GM18505 (cell line): ENCODE measurements around the gene DIDO1.

Experiments
- ATAC-seq: cut with Tn5 transposase; IDR thresholded peaks from one replicate; pipeline ENCODE4 v1.9.1; 2021; ENCODE audit not compliant: unreplicated experiment
- POLR2A ChIP-seq: IDR thresholded peaks from 4 replicates; pipeline ENCODE4 v1.6.1; 2011; ENCODE audit warnings: borderline replicate concordance; ENCODE audit not compliant: insufficient read depth, insufficient read length; ENCODE audit errors: extremely low read depth

DIDO1 gene

DNA sequence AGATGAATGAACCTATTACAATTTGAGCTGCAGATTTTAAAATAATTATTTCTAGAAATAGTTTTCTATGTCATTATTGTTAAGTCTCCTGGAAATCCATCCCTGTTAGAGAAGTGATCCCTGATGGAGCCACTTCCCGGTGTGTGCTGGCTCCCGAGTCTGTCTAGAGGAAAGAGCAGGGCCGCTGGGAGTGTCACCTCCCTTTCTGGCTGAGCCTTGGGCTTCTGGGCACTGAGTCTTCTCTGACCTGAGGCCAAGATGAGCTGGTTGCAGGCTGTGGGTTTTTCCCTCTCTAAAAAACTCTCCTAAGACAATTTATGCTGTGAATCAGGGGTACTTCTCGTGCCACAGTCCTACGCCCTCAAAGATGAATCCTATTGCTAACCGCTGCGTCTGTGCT is 35.9 kb downstream of the DIDO1 start:
- TF ChIP-seq POLR2A = no peak

DNA sequence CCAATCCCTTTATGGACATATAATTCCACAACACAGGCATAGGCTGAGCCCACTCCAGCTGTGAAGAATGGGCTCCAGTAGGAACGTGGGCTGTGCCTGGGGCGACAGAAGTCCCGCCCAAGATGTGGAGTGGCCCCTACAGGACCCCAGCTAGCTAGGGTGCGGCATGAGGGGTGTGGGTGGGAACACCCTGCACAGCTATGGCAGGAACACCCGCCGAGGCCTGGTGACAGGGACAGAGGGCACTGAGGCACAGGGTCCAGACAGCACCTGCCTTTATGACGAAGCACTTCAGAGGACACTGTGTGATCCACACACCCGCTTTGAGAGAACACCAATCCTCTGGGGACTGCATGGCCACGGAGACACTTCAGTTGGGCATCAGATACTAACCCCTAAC is 36.4 kb downstream of the DIDO1 start:
- TF ChIP-seq POLR2A = no peak
- no peak for ATAC-seq

More for the DNA sequence above, 35.9 kb downstream of the DIDO1 start:
- no peak for ATAC-seq

DNA sequence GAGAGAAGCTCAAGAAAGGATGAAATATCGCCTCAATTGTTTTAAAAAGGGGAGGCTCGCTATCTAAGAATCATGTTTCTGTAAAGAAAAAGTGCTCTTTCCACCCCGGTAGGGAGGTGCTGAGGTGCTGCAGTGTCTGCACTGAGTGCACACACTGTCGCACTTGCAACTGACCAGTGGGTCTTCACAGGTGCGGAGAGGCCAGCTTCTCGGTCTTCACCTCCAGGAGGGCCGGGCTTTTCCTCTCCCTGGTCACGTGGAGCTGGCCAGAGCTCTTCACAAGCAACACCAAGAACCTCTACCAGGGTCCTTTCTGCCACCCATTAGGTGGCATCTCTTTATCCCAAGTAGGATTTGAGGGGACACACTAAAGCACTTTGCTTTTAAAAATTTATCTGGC is 36.9 kb downstream of the DIDO1 start:
- TF ChIP-seq POLR2A = no peak
- no peak for ATAC-seq

DNA sequence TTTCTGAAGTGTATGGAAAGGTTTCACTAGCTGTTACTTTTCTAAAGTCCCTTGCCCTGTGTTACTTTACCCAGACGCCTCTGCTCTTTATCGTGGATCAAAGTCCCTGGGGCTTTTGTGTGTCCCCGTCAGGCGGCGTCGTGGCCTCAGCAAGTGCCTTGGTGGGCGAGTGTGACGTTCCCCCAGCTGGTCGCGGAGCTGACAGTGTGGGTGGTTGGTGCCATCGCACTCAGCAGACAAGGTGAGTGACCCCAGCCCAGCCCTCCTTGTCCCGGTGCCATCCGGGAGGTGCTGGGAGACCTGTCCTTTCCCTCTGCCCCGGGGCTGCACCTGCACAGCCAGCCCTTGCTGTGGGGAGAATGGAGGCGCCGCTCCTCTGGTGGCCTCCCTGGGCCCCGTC is 37.4 kb downstream of the DIDO1 start:
- TF ChIP-seq POLR2A = no peak
- no peak for ATAC-seq

DNA sequence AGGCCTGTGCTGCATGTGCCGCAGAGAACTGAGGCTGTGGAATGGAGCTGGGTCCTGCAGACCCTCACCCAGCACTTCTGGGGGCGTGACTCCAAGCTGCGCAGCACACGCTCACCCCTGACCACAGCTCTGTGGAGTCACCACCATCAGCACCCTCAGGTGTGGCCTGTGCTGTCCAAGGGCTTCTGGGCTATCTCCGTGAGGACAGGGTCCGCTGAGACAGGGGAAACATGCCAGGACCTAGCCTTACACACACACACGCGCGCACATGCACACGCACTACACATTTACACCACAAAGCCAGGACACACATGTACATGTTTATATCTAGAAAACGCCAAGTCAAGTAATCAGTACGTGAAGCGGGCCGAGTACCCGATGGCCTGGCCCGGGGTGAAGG is 37.9 kb downstream of the DIDO1 start:
- no peak for ATAC-seq
- TF ChIP-seq POLR2A = no peak

DNA sequence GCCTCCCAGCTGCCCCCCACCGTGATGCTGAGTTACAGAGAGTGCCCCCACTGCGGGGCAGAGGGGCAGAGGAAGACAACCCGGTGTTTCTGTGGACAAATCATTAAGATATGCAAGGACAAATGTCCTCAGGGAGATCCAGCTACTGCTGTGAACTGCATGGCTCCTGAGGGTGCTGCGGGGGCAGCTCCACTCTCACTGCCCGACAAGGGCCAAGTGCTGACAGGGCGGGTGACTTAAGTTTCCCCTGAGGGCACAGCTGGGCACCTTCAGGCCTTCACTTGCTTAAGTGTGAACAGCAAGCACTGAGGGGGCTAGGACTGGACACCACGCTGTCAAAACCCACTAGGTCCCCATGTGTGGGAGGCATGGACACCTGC is 38.5 kb downstream of the DIDO1 start:
- no peak for TF ChIP-seq POLR2A
- no peak for ATAC-seq

DNA sequence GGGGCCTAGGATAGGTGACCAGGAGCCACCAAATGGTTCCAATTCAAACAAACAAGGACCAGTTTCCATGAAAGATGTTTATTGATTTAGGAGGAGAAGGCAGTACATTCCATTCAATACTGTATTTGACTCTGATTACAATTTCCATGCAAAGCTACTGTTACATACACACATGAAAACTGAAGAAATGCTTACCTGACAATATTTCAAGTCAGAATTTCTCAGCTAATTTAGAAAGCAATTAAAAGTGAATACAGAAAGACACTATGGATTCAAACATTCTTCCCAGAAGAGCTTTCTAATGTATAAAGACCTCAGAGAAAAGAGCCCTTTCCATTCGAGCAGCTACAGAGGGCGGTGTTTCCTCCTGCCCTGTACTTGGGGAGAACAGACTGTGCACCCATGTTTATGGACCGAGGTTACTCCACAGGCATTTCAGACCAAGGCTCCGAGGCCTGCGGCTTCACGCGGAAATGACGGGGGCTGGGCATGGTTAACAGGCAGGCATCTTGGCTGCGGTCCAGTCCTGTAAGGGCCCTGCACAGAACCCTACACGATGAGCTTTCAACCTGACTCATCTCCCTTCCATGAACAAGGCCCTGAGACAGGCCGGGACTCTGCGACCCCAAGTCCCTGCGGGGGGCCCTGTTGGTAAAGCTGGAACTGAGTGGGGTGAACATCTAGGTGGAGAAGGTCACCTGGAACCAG is 39.0 kb downstream of the DIDO1 start:
- TF ChIP-seq POLR2A = no peak
- ATAC-seq = no peak

DNA sequence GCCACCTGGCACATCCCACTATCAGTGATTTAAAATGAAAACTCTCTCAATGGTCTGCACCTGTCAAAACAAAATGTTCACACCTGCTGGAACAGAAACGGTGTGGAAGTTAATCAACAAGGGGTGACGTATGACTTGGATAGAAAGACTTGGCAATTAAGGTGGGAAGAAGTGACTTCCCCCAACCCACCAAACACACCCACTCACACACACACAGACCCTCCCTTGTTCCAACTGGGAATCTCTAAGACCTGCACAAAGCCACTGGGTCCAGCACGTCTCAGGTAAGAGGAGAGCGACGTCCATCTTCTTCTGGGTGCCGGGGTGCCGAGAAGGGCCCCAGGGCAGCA is 39.6 kb downstream of the DIDO1 start:
- no peak for ATAC-seq
- TF ChIP-seq POLR2A = no peak

DNA sequence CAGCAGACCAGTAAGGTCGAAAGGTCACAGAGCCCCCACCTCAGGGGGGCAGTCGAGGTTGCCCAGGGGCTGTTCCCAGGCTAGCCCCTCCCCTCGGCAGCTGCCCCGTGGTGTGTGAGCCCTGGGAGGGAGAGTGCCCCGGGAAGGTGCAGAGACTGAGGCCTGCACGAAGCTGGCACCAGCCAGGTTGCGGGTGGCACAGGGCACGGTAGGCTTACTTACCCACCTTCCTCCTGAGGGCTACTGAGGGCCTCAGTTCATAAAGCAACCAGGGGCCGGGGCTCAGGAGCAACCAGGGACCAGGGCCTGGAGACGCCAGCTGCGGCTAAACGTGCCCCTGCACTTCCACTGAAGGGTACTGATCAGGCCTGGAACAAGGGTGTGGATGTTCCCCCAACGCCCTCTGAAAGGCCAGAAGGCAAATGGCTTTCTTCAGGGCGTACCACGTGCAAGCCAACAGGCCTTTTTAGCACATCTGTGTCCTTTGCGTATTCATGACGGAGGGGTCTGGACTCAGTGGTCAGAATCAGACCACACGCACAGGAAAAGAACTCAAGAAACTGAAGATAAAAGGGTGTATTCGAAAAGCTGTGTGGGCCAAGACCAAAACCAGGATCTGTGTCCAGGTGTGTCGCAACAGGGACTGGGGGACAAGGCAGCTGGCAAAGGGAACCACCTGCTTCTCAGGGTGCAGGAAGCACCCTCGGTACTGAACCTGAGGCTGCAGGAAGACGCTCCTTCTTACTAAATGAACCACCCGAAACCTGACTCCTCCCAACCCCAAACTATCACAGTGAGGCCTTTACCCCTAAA is 40.2 kb downstream of the DIDO1 start:
- no peak for ATAC-seq
- TF ChIP-seq POLR2A = no peak

DNA sequence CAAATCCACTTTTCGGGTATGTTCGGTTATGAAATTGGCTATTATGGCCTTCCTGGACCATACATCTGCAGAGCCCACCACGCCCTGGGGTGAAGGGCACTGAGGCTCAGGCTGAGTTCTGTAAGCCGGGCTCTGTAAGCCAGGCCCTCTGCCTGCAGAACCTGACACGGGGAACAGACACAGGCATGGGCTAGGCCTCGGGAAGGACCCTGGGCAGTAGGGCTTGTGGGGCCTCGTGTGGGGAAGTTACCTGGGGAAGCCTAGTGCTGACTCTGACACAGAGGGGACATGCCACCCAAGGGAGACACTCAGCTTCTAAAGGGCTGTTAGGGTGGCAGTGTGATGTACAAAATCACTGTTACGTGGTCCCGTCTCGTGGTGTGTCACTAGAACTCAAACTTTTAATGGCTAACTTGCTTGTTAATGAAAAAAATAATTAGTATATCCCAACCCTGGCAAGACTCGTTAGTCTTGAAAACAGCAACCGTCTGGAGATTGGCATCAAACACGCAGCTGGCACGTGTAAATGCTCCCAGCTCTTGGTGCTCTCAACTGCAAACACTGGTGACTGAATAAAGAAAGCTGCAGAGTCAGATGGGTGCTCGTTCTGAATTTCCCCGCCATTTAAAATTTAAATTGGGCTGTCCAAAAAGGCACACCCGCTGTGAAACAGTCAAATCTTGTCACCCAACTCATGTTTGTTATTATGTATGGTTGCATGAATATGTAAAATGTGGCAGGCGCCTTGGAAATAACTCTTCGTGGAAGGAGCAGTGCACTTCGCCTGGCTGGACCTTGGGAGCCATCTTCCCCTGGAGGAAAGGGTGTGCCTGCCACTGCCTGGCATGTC is 41.0 kb downstream of the DIDO1 start:
- ATAC-seq = no peak

DNA sequence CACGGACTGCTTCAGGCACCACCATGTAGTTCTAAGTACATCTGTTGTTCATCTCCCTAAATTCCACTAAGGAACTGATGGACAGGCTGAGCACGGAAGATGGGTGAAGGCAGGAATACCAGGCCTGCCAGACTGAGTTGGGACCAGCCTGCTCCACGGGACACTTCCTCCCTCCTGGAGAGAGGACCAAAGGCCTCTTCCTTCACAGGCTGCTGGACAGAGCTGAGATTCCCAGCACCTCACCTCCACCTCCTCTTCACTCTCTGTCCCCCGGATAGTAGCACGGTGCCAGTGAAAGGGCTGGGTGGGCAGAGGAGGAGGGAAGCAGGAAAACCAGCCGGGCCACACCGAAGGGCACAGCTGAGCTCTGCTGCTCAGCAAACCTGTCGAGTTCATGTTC is 41.7 kb downstream of the DIDO1 start:
- TF ChIP-seq POLR2A = no peak
- no peak for ATAC-seq

More for the DNA sequence above, 41.0 kb downstream of the DIDO1 start:
- TF ChIP-seq POLR2A = no peak

DNA sequence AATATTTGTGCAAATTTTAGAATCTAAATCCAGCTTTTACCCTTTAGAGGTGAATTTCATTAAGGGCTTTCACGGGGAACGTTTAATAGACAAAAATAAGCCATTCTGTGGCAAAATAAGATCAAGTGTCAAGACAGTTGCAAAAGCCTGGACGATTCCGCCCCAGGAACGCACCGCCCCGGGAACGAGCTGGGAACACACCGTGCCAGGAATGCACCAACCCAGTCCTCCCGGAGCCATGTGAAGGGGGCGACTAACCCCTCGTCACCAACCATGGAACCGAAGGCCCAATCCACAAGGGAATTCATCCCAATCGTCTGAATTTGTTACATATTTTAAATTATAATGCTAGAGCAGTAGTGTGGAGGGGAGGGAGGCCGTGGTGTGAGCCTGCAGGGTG is 43.9 kb downstream of the DIDO1 start:
- no peak for TF ChIP-seq POLR2A
- ATAC-seq = no peak

DNA sequence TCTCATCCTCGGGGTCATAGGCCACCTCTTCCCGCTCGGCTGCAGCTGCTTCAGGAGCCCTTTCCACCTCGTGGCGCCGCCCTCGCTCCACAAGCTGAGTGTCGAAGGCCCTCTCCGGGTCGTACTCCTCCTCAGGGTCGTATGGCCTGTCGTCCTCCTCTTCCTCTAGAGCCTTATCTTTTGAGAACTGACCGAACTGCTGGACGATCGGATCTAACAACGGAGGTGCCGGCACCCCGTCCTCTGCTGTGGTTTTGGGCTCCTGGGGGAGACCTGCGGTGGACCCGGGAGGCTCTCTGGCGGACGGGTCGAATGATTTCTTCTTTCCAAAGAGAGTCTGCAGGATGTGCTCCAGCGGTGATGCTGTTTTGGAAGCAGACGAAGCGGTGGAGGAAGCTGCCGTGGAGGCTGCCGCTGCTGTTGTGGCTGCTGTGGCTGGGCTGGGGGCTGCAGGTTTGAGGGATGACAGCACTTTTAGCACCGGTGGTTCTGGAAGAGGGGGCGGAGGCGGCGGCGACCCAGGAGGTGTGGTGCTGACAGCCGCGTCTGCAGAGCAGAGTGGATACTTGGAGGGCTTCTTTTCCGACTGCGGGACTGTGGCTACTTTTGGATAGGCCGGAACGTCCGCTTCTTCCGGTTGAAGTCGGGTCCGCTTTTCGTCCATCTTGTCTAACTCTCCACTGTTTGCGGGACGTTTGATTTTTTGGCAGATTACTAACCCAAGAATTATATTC is 44.5 kb downstream of the DIDO1 start:
- no peak for ATAC-seq
- TF ChIP-seq POLR2A = no peak
